Psoas muscle (tissue), 8 donors: Measurements from ENCODE around the gene TPRN. TPM values are rescaled to one million over a fixed set of nuclear protein-coding genes. Genes with fewer than 3 reads are reported as not detected.

ENCODE experiments used
- ATAC-seq, 4 donors: fragments of 200-7000 bp; cut with Tn5 transposase; one replicate each; pipeline ENCODE4 v1.9.1; 2020; ENCODE audit warnings: moderate library complexity in 3 of 4, mild to moderate bottlenecking in 2 of 4
- DNase-seq, 2 donors: peaks; one replicate each; pipeline ENCODE4 v3.0.0-alpha.2; 2020
- H3K27ac ChIP-seq: fragments of 200-600 bp; one replicate; pipeline ENCODE4 v1.8.0; 2022
- H3K27me3 ChIP-seq, 3 donors: fragments of 200-600 bp in 1 of 3; one replicate each; pipeline versions ENCODE4 v1.6.1 to v1.8.0; 2013 to 2022; ENCODE audit warnings: low read length in 2 of 3, mild to moderate bottlenecking in 2 of 3, moderate library complexity in 1 of 3; ENCODE audit not compliant: insufficient read depth in 3 of 3
- H3K36me3 ChIP-seq, 2 donors: fragments of 200-600 bp in 1 of 2; one replicate each; pipeline versions ENCODE4 v1.6.1 to v1.8.0; 2013 to 2022; ENCODE audit warnings: low read depth in 1 of 2, mild to moderate bottlenecking in 1 of 2, moderate library complexity in 1 of 2; ENCODE audit not compliant: insufficient read depth in 1 of 2
- H3K4me1 ChIP-seq: fragments of 200-600 bp; one replicate; pipeline ENCODE4 v1.8.0; 2022
- H3K4me3 ChIP-seq: fragments of 200-600 bp; one replicate; pipeline ENCODE4 v1.8.0; 2022; ENCODE audit warnings: mild to moderate bottlenecking
- H3K9me3 ChIP-seq: fragments of 200-600 bp; one replicate; pipeline ENCODE4 v1.8.0; 2022
- CTCF ChIP-seq: fragments of 200-600 bp; IDR thresholded peaks from one replicate; pipeline ENCODE4 v1.8.0; 2022; ENCODE audit warnings: antibody characterized with exemption
- WGBS, 3 donors: extraction: QIAGEN DNeasy Blood & Tissue Kit; methylation state at CpG; one replicate each; pipeline versions ENCODE4 v1.1.6 to v1.1.7; 2013; 5-methylcytosine and 5-hydroxymethylcytosine counted together
- intact Hi-C, 2 donors: fragments of 100-400 bp; cut with DNase I; formaldehyde crosslinking; loops; one replicate each; pipeline versions ENCODE4 v1.11.0 to v1.14.2; 2022
- polyA plus RNA-seq, 3 donors: library from polyadenylated mRNA; stranded (reverse); fragments of 200-250 nt; gene quantifications; one replicate each; pipeline ENCODE4 v1.2.3, GENCODE V29; 2013
- total RNA-seq, 4 donors: library from RNA; stranded (reverse); fragmentation: NEBNext Ultra II Directional in 2 of 4; extraction: Animal tissue kit (Norgen Biotek cat#: 25700) in 2 of 4; gene quantifications; one replicate each; pipeline versions ENCODE4 v1.2.1 to v1.2.4, GENCODE V29; 2021 to 2023
- donor health status: healthy with polysubstance abuse.
- donor health status: DM: no; HTN: no; CAD: no; lungs with moderate emphysema.
- donor health status: Bipolar disorder and iron deficiency.
- donor health status: healthy.
- donor health status: DM: yes; HTN: yes; CAD: no.
- donor health status: DM: no; HTN: no; CAD: no.
- donor health status: DM: no; HTN: no; CAD: no.
- donor health status: DM: yes; HTN: yes; CAD: no.

The TPRN gene
- total and polyA plus RNA-seq, 7 donors = 3.6 to 11.3 (median 8.6) TPM

DNA sequence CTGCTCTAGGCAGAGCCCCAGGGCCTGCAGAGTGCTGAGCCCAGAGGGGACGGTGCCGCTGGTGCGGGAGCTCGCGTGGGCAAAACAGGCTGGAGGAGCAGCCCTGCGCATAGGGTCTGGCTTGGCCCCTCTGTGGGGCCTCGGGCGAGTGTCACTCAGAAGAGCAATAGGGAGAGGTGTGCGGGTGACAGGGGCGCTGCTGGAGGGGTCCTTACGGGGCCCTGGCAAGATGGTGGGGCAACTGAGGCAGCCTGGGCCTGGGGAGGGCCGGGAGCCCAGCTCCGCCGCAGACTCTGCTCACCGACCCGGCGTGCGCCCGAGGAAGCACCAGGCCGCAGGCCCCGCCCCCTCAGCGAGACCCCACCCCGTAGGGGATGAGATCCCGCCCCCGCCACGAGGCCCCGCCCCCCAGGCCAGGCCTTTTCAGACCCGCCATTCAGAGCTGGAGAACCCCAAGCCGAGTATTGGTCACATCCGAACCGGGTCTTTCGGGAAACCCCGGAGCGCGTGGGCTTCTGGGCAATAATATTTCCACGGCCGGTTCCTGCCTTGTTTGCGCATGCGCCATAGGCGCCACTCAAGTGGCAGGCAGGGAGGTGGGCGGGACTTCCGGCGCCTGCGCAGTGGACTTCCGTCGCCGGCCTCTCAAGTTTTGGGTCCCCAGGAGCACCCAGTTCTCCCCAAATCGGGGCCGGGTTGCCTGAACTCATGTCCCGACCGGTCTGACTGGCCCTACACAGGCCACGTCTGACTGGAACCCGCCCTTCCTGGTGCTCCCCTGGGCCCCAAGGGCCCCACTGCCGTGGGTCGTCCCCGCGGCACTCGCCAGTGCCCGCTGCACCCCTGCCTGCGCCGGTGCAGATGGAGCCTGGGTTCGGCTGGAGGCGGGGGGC, 22.8 kb upstream of the TPRN start:
- WGBS, 3 donors = 1 to 3% (median 1%) methylated on average over 48 to 63 of the region's 63 CpGs
- H3K4me3 ChIP-seq = peak overlapping the region; percentile 76
- no peak for TF ChIP-seq CTCF
- no peaks in the 10 kb centered on the region for H3K36me3 ChIP-seq
- no peaks in the 10 kb centered on the region for H3K9me3 ChIP-seq
- ATAC-seq (peak; percentile 92 to 93 (median 92)), DNase-seq (peak; percentile 98 to 99)
- H3K4me1 ChIP-seq = peaks cover 11% of the 10 kb centered on the region
- peaks cover 0 to 12% (median 0%) of the 10 kb centered on the region in 3 donors for H3K27me3 ChIP-seq
- intact Hi-C loops = loop anchor here in 1 of 2 donors (2.0 kb wide), 1 partner anchor 35 kb away; the partner anchor contains the start of genes ANAPC2 and SSNA1
- peak overlapping the region; percentile 83 for H3K27ac ChIP-seq

DNA sequence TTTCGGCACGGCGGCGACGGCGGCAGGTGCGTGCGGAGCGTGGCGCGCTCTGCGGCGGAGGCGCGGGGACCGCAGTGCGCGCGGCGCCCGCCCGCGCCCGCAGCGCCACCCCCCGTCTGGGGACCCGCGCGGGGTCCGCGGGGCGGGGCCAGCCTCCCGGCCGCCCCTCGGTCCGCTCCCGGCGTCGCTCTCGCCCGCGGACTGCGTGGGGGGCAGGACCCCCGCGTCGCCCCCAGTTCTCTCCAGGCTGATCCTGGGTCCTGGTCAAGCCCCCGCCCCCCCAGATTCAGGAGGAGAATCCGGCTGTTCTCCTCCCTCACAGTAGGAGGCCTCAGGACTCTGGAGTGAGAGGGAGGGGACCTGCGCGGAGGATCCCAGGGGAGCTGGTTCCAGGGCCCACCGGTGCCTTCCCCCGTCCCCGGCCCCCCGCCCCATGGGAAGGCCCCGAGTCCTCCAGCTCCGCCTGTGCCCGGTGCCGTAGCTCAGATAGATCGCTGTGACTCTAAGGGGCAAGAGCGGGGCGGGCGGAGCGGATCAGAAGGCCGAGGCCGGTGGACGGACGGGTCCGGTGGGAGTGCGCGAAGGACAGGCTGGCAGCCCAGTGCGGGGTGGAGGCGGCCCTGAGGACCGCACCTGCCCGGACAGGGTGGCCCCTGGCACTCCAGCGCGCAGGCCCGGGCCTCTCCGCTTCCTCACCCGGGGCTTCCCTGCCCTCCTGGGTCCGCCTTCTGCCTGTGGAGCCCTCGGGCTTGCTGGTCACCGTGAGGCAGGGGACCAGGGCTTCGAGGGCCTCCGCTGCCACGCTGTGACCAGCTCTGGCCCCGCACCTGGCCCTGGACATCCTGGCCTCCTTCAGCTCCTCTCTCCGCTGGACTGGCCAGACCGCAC, 21.9 kb upstream of the TPRN start, which contains the start of gene RNF208:
Gene RNF208, minus strand, starts transcription at position 51 of the 888 bp plus-strand sequence. CDS start 1,028 bp downstream, outside the sequence.
- H3K27ac ChIP-seq = peak within 1 kb of the TSS; percentile 83
- intact Hi-C loops = loop anchor here in 1 of 2 donors (2.0 kb wide), 1 partner anchor 34 kb away; the partner anchor contains the start of genes ANAPC2 and SSNA1
- H3K4me1 ChIP-seq = peaks cover 11% of the 10 kb centered on the region
- H3K27me3 ChIP-seq = peaks cover 0 to 6% (median 0%) of the 10 kb centered on the region in 3 donors
- H3K9me3 ChIP-seq = no peaks in the 10 kb centered on the region
- no peak for DNase-seq
- no peaks in the 10 kb centered on the region for H3K36me3 ChIP-seq
- no peak for TF ChIP-seq CTCF
- 4 to 6% (median 5%) methylated on average over 33 to 88 of the region's 88 CpGs for WGBS, 3 donors
- H3K4me3 ChIP-seq = peak within 1 kb of the TSS; percentile 76
- ATAC-seq = peak; percentile 12 to 45 (median 32)

- DNase-seq (no peak), ATAC-seq (no peak)
- Histone ChIP-seq H3K4me3 (peak overlapping the region; percentile 57), H3K4me1 (peaks cover 11% of the 10 kb centered on the region), H3K36me3 (no peaks in the 10 kb centered on the region), H3K27ac (no peak overlapping the region), H3K9me3 (no peaks in the 10 kb centered on the region), H3K27me3 (no peaks in the 10 kb centered on the region)
- WGBS, 3 donors = 8 to 14% (median 10%) methylated on average over 32 to 61 of the region's 61 CpGs
- no peak for TF ChIP-seq CTCF
- intact Hi-C loops = loop anchor here in 1 of 2 donors (2.0 kb wide), 1 partner anchor 33 kb away; the partner anchor contains the start of genes ANAPC2 and SSNA1
Observed at GRCh38 chr9:137221506-137222111, 21.1 kb upstream of the TPRN start.

- H3K27me3 ChIP-seq = no peaks in the 10 kb centered on the region
- ATAC-seq (no peak), DNase-seq (no peak)
- no peaks in the 10 kb centered on the region for H3K36me3 ChIP-seq
- no peaks in the 10 kb centered on the region for H3K9me3 ChIP-seq
- H3K4me3 ChIP-seq = peak overlapping the region; percentile 57
- no peak for TF ChIP-seq CTCF
- no peak overlapping the region for H3K27ac ChIP-seq
- intact Hi-C loops = no loop called here
- peaks cover 11% of the 10 kb centered on the region for H3K4me1 ChIP-seq
- 69 to 79% (median 76%) methylated on average over 13 to 14 of the region's 14 CpGs for WGBS, 3 donors
Observed at GRCh38 chr9:137221095-137221505, 20.6 kb upstream of the TPRN start.
